Keratinocyte (primary cell): Measurements from ENCODE around the gene MIEF1. TPM values are rescaled to one million over a fixed set of nuclear protein-coding genes. Genes with fewer than 3 reads are reported as not detected.

Experiments
- DNase-seq: peaks from one replicate; pipeline ENCODE4 v3.0.0-alpha.2; 2011; ENCODE audit warnings: low read depth, missing footprints, low spot score
- FAIRE-seq: peaks from 2 replicates; lab custom pipeline; 2011; peaks lifted over from hg19 to GRCh38; lab: Jason Lieb, UNC
- H2AFZ ChIP-seq: 2 replicates; pipeline ENCODE4 v1.6.0; 2012; ENCODE audit warnings: low read length, control low read depth, inconsistent platforms; ENCODE audit not compliant: control insufficient read depth
- H3K27ac ChIP-seq: 2 replicates; pipeline ENCODE4 v1.5.1; 2011; ENCODE audit warnings: low read length; ENCODE audit not compliant: control insufficient read depth, insufficient read depth
- H3K27me3 ChIP-seq: 3 replicates; pipeline ENCODE4 v1.6.0; 2011; ENCODE audit warnings: low read length; ENCODE audit not compliant: control insufficient read depth, insufficient read depth; ENCODE audit errors: extremely low read depth
- H3K36me3 ChIP-seq, 2 experiments: 2 replicates in 1 of 2; 3 replicates in 1 of 2; pipeline ENCODE4 v1.5.1; 2011; ENCODE audit warnings: low read length in 2 of 2, mild to moderate bottlenecking in 1 of 2; ENCODE audit not compliant: control insufficient read depth in 2 of 2, insufficient read depth in 2 of 2; ENCODE audit errors: extremely low read depth in 1 of 2
- H3K4me1 ChIP-seq: 3 replicates; pipeline ENCODE4 v1.5.1; 2011; ENCODE audit warnings: low read length; ENCODE audit not compliant: control insufficient read depth, insufficient read depth; ENCODE audit errors: extremely low read depth
- H3K4me2 ChIP-seq: 3 replicates; pipeline ENCODE4 v1.6.0; 2011; ENCODE audit warnings: low read depth, low read length; ENCODE audit not compliant: control insufficient read depth, insufficient read depth; ENCODE audit errors: extremely low read depth
- H3K4me3 ChIP-seq, 3 experiments: fragments of 200-600 bp in 1 of 3; sonication (generic) in 1 of 3; 2 replicates in 2 of 3; 3 replicates in 1 of 3; pipeline ENCODE4 v1.5.1; 2011 to 2016; ENCODE audit warnings: low read length in 3 of 3, mild to moderate bottlenecking in 3 of 3, control low read depth in 2 of 3, inconsistent platforms in 1 of 3, low read depth in 1 of 3, mixed read lengths in 1 of 3, mixed run types in 1 of 3, moderate library complexity in 1 of 3; ENCODE audit not compliant: control insufficient read depth in 2 of 3, insufficient read depth in 2 of 3; ENCODE audit errors: extremely low read depth in 1 of 3
- H3K79me2 ChIP-seq: 2 replicates; pipeline ENCODE4 v1.6.0; 2012; ENCODE audit warnings: low read length; ENCODE audit not compliant: control insufficient read depth, insufficient read depth
- H3K9ac ChIP-seq: 3 replicates; pipeline ENCODE4 v1.6.0; 2011; ENCODE audit warnings: low read length; ENCODE audit not compliant: control insufficient read depth, insufficient read depth; ENCODE audit errors: extremely low read depth
- H3K9me1 ChIP-seq: 3 replicates; pipeline ENCODE4 v1.6.0; 2011; ENCODE audit warnings: low read length; ENCODE audit not compliant: control insufficient read depth, insufficient read depth; ENCODE audit errors: extremely low read depth
- H3K9me3 ChIP-seq: 2 replicates; pipeline ENCODE4 v1.5.1; 2012; ENCODE audit warnings: low read depth, low read length; ENCODE audit not compliant: control insufficient read depth
- H4K20me1 ChIP-seq: 3 replicates; pipeline ENCODE4 v1.6.0; 2011; ENCODE audit warnings: low read length; ENCODE audit not compliant: control insufficient read depth, insufficient read depth; ENCODE audit errors: extremely low read depth
- CTCF ChIP-seq, 3 experiments: IDR thresholded peaks in 1 of 3; conservative IDR thresholded peaks in 1 of 3; optimal IDR thresholded peaks in 1 of 3; 2 replicates in 2 of 3; 3 replicates in 1 of 3; pipeline versions ENCODE3 to v1.5.1; 2011; ENCODE audit warnings: low read length in 3 of 3, mild to moderate bottlenecking in 3 of 3, moderate library complexity in 2 of 3, control low read depth in 1 of 3, inconsistent platforms in 1 of 3; ENCODE audit not compliant: insufficient read depth in 2 of 3; ENCODE audit errors: extremely low read depth in 1 of 3
- EZH2 ChIP-seq: IDR thresholded peaks from one replicate; pipeline ENCODE4 v1.6.1; 2012; ENCODE audit warnings: inconsistent platforms, mild to moderate bottlenecking, low read length, moderate library complexity
- dilution Hi-C: fragments of 300-500 bp; cut with MboI; formaldehyde crosslinking; loops from one replicate; pipeline ENCODE4 v1.7.0; 2020; ENCODE audit warnings: low sequenced_read_pairs; ENCODE audit not compliant: extremely low pct_ligation_motif_present
- polyA plus RNA-seq, 5 experiments: library from polyadenylated mRNA; depleted of rRNA in 3 of 5; stranded (reverse) in 3 of 5; stranded (forward) in 1 of 5; unstranded in 1 of 5; fragments of >200 nt; gene quantifications; 1 replicate in 1 of 5; 2 replicates in 3 of 5; 3 replicates in 1 of 5; pipeline versions ENCODE4 v1.2.1 to v1.2.3, GENCODE V29; 2011 to 2012; ENCODE audit warnings: missing spikeins in 2 of 5, low read depth in 1 of 5, low replicate concordance in 1 of 5

MIEF1 gene
- polyA plus RNA-seq, 1 donor (not counting 4 experiments of a cell fraction or from before 2014, with no cell fraction given) = 18.4 TPM

DNA sequence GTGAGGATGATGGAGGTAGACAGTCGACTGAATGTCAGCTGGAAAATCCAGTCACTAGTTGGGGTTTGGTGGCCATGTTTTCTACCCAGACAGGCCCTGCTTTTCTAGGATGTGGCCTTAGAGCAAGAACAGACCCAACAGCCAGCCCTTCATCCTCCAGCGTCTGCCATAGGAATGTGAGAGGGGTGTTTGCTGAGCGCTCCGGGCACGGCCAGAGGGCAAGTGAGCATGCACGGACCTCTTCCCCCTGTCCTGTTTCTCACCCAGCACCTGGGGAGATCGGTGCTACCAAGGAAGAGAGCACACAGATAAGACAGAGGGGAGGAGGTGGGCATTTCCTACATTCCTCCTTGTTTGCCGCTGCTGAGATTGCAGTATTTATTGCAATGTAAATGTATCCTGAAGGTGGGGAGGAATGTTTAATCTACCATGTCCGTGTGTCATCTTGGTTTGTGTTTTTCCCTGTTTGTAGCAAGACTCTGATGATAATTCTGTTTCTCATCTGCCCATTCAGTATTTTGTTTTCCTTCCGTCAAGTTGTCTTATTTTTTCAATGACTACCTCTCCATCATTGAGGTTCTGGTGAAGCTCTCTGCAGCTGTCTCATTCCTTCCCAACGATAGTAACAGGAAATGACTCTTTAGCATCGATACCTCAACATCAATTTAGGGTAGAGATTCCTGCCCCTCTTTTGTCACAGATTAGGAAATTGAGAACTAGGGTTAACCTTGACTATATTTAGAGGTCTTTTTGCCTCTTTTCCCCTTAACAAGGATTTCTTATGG, 13.4 kb downstream of the MIEF1 start:
- H3K36me3 ChIP-seq = peaks cover 29 to 43% of the 10 kb centered on the region in 2 experiments
- H3K9me3 ChIP-seq = no peaks in the 10 kb centered on the region
- no peak overlapping the region for H3K9ac ChIP-seq
- no peak overlapping the region for H2AFZ ChIP-seq
- DNase-seq = no peak
- no peaks in the 10 kb centered on the region for H3K9me1 ChIP-seq
- FAIRE-seq = no peak
- H4K20me1 ChIP-seq = peaks cover 5% of the 10 kb centered on the region
- no peak overlapping the region for H3K4me2 ChIP-seq
- no peak overlapping the region for H3K4me3 ChIP-seq
- H3K27ac ChIP-seq = no peak overlapping the region
- H3K79me2 ChIP-seq = peaks cover 31% of the 10 kb centered on the region
- dilution Hi-C loops = no loop called here
- H3K27me3 ChIP-seq = no peaks in the 10 kb centered on the region
- H3K4me1 ChIP-seq = peaks cover 11% of the 10 kb centered on the region
- no peak for TF ChIP-seq CTCF (optimal IDR thresholded peaks at IDR 0.05 in 1 of 3, IDR thresholded peaks at IDR 0.05 in 1 of 3, conservative IDR thresholded peaks at IDR 0.05 in 1 of 3; ENCODE audit: extremely low read depth in 1 of 3, insufficient read depth in 2 of 3, low read length in 3 of 3)
- no peak for TF ChIP-seq EZH2

DNA sequence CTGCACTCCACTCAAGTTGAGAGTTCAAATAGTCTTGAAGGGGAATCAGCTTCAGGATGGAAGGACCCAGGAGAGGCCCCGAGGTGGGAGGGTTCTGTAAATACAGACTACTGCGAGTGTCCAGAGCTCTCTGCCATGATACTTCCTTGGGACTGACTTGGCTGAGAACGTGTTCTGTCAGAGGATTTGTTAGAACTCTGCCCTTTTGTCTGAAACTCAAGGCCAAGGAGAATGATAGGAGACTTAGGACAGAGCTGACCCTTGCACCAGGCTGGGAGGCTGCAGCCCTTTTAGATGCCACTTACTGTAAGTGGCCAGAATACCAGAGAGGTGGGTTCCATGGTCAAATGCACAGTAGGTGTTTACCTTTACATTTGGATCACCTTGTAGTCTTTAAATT, 15.4 kb downstream of the MIEF1 start:
- DNase-seq = no peak
- H3K27ac ChIP-seq = no peak overlapping the region
- no peak overlapping the region for H3K4me3 ChIP-seq
- FAIRE-seq = no peak
- H3K79me2 ChIP-seq = peaks cover 39% of the 10 kb centered on the region
- H3K9me1 ChIP-seq = no peaks in the 10 kb centered on the region
- H3K36me3 ChIP-seq = peaks cover 25 to 41% of the 10 kb centered on the region in 2 experiments
- peaks cover 13% of the 10 kb centered on the region for H3K4me1 ChIP-seq
- H4K20me1 ChIP-seq = peaks cover 18% of the 10 kb centered on the region
- no peaks in the 10 kb centered on the region for H3K27me3 ChIP-seq
- no peak overlapping the region for H3K9ac ChIP-seq
- no peak overlapping the region for H2AFZ ChIP-seq
- no peak overlapping the region for H3K4me2 ChIP-seq
- TF ChIP-seq CTCF (optimal IDR thresholded peaks at IDR 0.05 in 1 of 3, IDR thresholded peaks at IDR 0.05 in 1 of 3, conservative IDR thresholded peaks at IDR 0.05 in 1 of 3; ENCODE audit: extremely low read depth in 1 of 3, insufficient read depth in 2 of 3, low read length in 3 of 3) (no peak), EZH2 (no peak)
- dilution Hi-C loops = no loop called here
- no peaks in the 10 kb centered on the region for H3K9me3 ChIP-seq
